Type B pancreatic cell (in vitro differentiated cells): ENCODE results near the gene SPTA1. TPM values are rescaled to one million over a fixed set of nuclear protein-coding genes. Genes with fewer than 3 reads are reported as not detected.

Experiments
- DNase-seq: peaks from one replicate; pipeline ENCODE4 v3.0.0; 2021; ENCODE audit warnings: mixed read lengths; ENCODE audit not compliant: unreplicated experiment; ENCODE audit errors: extremely low spot score
- H3K27ac Mint-ChIP-seq: 2 replicates; pipeline ENCODE4 v1.8.0; 2021; ENCODE audit warnings: mild to moderate bottlenecking, mixed read lengths
- H3K27me3 Mint-ChIP-seq: 2 replicates; pipeline ENCODE4 v1.8.0; 2021; ENCODE audit warnings: mixed read lengths
- H3K36me3 Mint-ChIP-seq: 2 replicates; pipeline ENCODE4 v1.8.0; 2021; ENCODE audit warnings: mixed read lengths
- H3K4me1 Mint-ChIP-seq: one replicate; pipeline ENCODE4 v1.8.0; 2021; ENCODE audit warnings: mixed read lengths; ENCODE audit not compliant: unreplicated experiment
- H3K4me3 Mint-ChIP-seq: 2 replicates; pipeline ENCODE4 v1.8.0; 2021; ENCODE audit warnings: mild to moderate bottlenecking, mixed read lengths
- H3K9me3 Mint-ChIP-seq: 2 replicates; pipeline ENCODE4 v1.8.0; 2021; ENCODE audit warnings: mixed read lengths
- total RNA-seq: library from RNA; stranded (reverse); gene quantifications from 2 replicates; pipeline ENCODE4 v1.2.1, GENCODE V29; 2021; ENCODE audit warnings: low replicate concordance
- TF ChIP-seq, protein P1 (sequence below): fragments of 200-600 bp; sonication (generic); conservative IDR thresholded peaks from 2 replicates; pipeline ENCODE4 v1.5.0; 2021; ENCODE audit warnings: antibody characterized with exemption, mild to moderate bottlenecking

Gene SPTA1
- total RNA-seq, 1 donor from 2014 or later = 0.68 TPM

DNA sequence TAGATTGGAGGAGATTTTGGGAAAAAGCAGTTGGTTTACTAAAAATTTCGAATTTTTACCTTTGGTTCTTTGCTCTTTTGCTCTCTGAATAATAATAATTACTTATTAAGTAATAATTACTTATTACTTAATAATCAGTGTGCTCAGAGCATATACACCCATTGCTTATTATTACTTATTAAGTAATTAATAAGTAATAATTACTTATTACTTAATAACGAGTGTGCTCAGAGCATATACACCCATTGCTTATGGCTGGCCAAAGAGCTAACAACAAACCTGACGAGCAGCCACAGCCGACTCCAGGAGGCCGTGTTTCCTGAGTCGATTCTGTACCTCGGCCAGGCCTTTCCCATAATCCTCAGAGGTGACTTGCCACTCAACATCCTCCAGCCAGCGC, 20.5 kb downstream of the SPTA1 start:
- H3K9me3 Mint-ChIP-seq = no peaks in the 10 kb centered on the region
- no peak overlapping the region for H3K4me3 Mint-ChIP-seq
- no peaks in the 10 kb centered on the region for H3K4me1 Mint-ChIP-seq
- no peaks in the 10 kb centered on the region for H3K36me3 Mint-ChIP-seq
- H3K27ac Mint-ChIP-seq = no peak overlapping the region
- TF ChIP-seq, protein P1, sequence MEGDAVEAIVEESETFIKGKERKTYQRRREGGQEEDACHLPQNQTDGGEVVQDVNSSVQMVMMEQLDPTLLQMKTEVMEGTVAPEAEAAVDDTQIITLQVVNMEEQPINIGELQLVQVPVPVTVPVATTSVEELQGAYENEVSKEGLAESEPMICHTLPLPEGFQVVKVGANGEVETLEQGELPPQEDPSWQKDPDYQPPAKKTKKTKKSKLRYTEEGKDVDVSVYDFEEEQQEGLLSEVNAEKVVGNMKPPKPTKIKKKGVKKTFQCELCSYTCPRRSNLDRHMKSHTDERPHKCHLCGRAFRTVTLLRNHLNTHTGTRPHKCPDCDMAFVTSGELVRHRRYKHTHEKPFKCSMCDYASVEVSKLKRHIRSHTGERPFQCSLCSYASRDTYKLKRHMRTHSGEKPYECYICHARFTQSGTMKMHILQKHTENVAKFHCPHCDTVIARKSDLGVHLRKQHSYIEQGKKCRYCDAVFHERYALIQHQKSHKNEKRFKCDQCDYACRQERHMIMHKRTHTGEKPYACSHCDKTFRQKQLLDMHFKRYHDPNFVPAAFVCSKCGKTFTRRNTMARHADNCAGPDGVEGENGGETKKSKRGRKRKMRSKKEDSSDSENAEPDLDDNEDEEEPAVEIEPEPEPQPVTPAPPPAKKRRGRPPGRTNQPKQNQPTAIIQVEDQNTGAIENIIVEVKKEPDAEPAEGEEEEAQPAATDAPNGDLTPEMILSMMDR = no peak
- DNase-seq = no peak
- H3K27me3 Mint-ChIP-seq = peaks cover 5% of the 10 kb centered on the region

DNA sequence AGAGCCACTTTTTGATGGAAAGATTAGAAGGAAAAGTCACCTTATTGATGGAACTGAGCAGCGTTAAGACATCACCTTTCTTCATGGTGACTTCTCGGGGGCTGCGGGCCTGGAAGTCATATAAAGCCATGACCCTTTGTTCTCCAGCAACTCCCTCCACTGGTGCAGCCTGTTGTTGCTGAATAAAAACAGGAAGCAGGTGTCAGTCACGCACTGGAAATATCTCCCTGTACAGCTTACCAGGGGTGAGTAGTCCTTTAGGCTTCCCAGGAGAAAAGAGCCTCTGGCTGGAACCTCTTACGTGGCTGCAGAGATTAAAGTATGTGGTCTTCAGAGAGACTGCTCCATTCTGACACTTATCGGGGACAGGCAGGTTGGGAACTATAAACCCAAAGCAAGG, 31.9 kb downstream of the SPTA1 start:
- Mint-ChIP-seq H3K36me3 (no peaks in the 10 kb centered on the region), H3K4me1 (no peaks in the 10 kb centered on the region), H3K27me3 (no peaks in the 10 kb centered on the region), H3K4me3 (no peak overlapping the region), H3K27ac (no peak overlapping the region), H3K9me3 (no peaks in the 10 kb centered on the region)
- TF ChIP-seq, protein P1 = no peak
- no peak for DNase-seq

DNA sequence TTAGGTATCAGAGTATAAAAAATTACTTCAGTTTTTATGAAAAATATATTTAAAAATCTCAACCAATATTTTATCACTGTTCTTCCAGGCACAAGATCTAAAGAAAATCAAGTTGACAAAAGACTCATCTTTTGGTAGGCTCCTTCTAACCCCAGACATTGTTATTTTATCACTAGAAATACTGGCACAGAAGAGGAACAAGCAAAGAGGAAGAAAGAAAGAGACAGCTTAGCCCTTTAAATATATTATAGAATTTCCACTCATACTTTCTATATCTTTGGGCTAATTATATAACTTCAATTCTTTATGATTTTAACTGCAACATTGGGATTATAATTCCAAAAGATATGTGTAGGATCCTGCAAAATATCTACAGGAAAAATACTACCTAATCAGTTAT, 32.4 kb downstream of the SPTA1 start:
- Mint-ChIP-seq H3K36me3 (no peaks in the 10 kb centered on the region), H3K27ac (no peak overlapping the region), H3K4me3 (no peak overlapping the region), H3K27me3 (no peaks in the 10 kb centered on the region), H3K9me3 (no peaks in the 10 kb centered on the region), H3K4me1 (no peaks in the 10 kb centered on the region)
- TF ChIP-seq, protein P1 = no peak
- no peak for DNase-seq

DNA sequence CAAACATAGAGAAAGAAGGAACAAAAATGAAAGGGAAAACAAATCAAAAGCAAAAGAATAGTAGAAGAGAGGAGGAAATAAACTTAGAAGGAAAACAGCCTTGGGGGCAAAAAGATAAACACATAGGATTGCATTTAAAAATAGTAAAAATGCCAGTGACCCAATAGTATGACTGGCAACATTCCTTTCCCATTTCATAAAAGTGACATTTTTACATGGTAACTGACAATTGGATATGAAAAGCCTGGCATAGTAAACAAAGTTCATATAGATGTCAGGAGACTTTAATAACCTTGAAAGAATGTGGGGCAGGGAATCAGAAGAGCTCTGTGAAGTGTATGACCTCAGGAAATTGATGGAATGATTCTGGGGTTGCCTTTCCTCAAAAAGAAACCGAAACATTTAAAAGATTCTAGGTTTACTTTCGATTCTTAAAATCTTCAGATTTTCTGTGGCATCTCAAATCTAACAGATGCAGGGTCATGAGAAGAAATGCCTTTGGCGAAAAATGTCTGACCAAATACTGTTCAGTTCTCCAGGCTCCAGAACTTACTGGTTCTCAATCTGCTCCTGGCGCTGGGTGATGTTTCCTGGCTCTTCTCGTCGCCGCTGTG, 33.7 kb downstream of the SPTA1 start:
- Mint-ChIP-seq H3K36me3 (no peaks in the 10 kb centered on the region), H3K9me3 (no peaks in the 10 kb centered on the region), H3K27ac (no peak overlapping the region), H3K4me3 (no peak overlapping the region), H3K4me1 (no peaks in the 10 kb centered on the region), H3K27me3 (no peaks in the 10 kb centered on the region)
- TF ChIP-seq, protein P1 = no peak
- no peak for DNase-seq

DNA sequence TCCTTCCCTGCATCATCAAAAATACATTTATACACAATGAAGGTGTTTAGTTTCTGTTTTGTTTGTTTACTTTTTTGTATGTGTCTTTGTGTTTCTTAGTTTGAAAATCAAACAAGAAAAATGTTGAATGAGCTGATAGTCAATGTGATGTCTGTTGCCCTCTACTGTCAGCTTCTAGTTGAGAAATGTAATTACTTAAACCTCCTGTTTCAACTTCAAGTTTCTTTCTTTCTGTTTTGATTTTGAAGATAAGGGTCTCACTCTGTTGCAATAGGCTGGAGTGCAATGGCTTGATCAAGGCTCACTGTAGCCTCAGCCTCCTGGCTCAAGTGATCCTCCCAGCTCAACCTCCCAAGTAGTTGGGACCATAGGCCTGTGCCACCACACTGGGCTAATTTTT, 37.5 kb downstream of the SPTA1 start:
- H3K27ac Mint-ChIP-seq = no peak overlapping the region
- H3K27me3 Mint-ChIP-seq = no peaks in the 10 kb centered on the region
- no peaks in the 10 kb centered on the region for H3K4me1 Mint-ChIP-seq
- no peak for DNase-seq
- no peaks in the 10 kb centered on the region for H3K36me3 Mint-ChIP-seq
- no peak overlapping the region for H3K4me3 Mint-ChIP-seq
- TF ChIP-seq, protein P1 = no peak
- no peaks in the 10 kb centered on the region for H3K9me3 Mint-ChIP-seq

DNA sequence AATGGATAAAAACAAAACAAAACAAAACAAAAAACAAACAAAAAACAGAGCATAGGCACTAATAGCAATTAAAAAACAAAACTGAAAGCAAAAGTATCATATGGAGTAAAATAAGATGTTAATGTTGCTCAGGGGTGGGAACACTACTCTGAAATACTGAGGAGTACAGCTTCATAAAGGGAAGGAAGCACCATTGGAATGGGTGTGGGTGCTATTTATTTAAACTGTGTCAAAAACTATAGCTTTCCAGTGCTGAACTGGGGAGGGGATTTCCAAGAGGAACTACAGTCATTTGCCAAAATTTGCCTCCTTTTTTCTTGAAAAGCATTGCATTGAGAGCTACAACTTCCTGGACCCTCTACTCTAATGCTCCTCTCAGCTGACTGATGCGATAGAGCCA, 40.0 kb downstream of the SPTA1 start:
- Mint-ChIP-seq H3K36me3 (no peaks in the 10 kb centered on the region), H3K4me3 (no peak overlapping the region), H3K27me3 (no peaks in the 10 kb centered on the region), H3K4me1 (no peaks in the 10 kb centered on the region), H3K9me3 (no peaks in the 10 kb centered on the region), H3K27ac (no peak overlapping the region)
- TF ChIP-seq, protein P1 = no peak
- no peak for DNase-seq
